NCI-H1417 treated with DMSO at 0.1 percent for 48 hours (cell line): ENCODE data around the gene RSPRY1.

Experiments used
- DNase-seq: peaks from one replicate; lab custom pipeline; 2025; lab: John Stamatoyannopoulos, UW

The RSPRY1 gene

DNA sequence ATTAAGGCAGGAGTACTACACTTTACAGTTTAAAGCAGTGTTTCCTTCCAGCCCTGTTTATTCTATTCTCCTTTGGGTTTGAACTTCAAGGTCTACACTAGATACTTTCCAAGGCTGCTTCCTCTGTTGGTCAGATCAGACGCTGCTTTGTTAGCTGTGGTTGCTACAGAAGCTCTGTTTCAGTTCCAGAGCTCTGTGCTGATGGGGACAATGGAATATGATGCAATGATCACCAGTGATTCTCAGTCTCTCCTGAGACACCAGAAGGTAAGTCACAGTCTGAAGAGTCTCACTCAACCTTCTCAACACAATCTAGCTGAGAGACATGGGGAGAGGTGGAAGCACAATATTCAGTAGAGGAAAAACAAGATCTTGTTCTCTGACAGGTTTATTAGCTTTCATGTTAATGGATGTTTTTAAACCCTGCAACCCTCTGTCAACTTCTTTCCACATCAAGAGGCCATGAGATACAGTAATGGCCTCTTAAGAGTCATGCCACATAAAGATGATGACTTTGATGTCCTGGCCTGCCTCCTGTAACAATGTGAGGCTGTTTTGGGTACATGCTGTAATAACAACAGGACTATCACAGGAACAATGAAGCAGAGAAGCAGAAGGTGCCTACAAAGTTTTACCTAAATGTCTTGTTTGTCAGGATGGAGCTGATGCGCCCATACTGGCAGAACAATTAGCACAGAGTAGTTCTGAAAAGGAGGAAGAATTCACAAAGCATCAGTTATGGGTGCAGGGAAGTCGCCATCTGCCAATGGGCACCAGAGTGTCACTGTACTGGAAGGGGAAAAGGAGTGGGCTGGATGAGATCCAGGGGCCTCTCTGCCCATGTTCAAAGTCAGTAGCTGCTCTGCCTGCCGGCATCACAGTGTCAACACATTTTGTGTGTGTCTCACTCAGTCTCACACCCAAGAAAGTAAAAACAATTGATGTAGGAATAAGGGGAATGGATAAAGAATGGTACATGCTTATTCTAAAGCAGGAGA, 33.7 kb upstream of the RSPRY1 start:
- DNase-seq = no peak

DNA sequence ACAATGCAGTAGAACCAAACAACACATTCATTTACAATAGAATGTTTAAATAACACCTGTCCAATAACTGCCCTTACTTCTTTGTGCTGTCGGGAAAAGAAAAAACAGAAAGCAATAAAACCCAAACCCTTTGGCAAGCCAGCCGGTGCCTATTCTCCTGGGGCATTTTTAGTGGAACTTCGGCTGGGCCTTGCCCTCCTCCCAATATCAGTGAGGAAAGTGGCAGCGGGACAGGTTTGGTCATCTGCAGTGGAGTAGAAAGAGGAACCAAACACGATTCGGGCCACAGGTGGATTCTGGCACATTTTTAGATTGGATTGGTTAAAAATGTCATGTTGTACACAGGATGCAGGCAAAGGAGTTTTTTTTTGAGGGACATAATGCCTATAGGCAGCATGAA, 32.3 kb upstream of the RSPRY1 start:
- no peak for DNase-seq

DNA sequence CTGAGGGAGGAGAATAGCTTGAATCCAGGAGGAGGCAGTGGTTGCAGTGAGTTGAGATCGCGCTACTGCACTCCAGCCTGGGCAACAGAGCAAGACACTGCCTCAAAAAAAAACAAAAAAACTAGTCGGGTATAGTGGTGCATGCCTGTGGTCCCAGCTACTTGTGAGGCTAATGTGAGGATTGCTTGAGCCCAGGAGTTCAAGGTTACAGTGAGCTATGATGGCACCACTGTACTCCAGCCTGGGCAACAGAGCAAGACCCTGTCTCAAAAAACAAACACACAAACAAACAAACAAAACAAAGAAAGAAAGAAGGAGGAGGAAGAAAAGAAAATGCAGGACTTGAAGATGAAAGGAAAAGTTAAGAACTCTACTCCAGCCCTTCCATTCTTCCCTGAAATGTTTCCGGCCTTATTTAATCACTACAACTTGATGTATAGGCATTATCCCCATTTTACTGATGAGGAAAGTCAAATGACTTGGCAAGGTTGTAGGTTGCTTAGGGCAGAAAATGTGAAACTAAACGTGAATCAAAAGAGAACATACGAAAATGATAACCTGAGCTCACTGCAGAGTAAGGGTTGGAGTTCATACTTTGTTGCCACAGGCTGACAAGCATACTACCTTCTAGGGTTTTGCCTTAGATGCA, 30.3 kb upstream of the RSPRY1 start:
- DNase-seq = no peak

DNA sequence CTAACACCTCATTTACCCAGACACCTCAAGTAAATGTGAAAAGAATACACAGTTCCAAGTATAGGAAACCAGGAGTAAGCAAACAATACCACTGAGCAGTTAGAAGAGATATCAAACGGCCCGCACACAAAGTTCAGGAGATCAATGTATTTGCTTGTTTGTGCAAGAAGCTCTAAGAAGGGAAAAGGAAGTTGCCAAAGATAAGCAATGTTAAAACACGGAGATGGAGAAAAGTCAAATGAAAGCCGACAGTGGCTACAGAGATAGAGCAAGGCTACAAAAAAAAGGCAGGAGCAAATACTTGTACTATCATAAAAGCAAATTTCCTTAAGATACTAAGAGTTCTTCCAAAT, 29.8 kb upstream of the RSPRY1 start:
- DNase-seq = no peak

DNA sequence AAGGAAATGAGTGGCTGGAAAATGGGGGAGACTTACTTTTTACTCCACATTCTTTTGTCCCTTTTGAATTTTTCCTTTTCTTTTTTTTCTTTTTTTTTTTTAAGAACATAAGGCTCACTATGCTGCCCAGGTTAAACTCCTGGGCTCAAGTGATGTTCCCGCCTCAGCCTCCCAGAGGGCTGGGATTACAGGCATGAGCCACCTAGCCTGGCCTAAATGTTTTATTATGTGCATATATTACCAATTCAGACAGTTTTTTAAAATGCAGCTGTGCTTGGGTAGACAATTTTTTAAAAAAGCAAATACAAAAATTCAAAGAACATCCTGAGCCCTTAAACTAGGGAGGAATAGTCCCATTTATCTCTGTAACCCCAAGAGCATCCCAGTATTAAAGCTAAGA, 28.6 kb upstream of the RSPRY1 start:
- DNase-seq = no peak

DNA sequence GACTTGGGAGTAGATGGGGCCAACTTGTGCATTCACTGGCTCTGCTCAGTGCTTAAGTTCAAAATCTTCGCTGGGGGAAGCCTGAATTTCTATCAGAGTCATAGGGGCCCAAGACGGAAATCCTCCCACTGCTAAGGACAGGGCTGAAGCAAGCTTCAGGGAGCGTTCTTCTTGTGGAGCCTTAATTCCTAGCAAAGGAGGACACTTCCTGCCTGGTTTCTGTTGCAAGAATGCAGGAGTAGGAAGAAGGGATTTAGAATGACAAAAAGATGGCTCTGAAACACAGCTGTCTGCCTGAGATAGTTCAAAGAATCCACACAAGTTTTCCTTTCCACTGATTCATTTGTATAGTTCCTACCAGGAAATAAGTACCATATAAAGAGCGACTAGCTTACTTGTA, 26.7 kb upstream of the RSPRY1 start:
- DNase-seq = no peak

DNA sequence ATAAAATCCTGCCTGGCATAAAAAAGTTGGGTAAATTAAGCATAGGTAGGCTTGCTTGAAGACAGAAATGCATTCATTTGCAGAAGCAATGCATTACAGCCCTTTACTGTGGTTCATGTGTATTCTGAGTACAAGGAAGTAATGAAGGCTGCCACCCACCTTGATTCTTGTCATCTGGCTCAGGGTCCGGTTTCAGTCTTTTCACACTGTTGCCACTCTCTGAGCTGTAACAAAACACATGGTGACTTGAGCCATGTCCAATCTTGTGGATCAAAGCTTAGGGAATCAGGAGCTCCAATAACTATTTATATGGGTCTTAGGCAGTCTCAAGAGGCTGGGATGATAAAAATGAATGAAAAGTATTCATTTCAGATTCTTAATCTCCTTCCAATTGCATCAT, 22.3 kb upstream of the RSPRY1 start:
- DNase-seq = no peak

DNA sequence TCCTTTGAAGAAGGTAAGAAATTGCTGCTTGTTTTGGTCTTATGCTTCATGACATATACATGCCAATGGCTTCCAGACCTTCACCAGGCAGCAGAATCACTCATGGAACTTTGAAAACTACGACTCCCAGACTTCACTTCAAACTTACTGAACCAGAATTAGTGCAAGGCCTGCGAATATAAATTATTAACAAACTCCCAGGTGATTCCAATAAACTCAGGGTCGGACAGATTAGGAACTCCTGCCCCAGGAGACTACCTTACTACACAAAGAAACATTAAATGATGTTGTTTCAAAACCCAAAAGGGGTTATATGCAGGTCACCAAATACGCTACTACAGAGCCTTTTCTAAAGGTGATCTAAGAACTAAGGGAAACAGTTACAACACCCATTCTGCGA, 20.6 kb upstream of the RSPRY1 start:
- no peak for DNase-seq

DNA sequence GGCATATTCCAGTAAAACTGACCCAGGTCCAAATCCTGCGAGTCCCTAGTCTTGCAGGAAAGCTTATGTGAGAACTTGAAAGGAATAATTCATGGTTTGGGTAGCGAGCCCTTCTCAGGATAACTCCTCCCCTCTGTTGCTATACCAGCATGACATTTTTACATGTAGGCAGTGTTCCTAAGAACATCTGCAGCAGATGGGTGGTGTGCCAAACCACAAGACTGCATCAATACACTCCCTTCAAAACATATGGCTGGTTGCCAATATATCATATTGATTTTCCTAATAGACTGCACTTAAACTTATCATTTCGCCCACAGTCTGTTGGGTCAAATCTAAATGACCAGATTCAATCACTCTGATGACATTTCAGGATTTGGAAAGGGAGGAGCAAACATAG, 20.2 kb upstream of the RSPRY1 start:
- no peak for DNase-seq

DNA sequence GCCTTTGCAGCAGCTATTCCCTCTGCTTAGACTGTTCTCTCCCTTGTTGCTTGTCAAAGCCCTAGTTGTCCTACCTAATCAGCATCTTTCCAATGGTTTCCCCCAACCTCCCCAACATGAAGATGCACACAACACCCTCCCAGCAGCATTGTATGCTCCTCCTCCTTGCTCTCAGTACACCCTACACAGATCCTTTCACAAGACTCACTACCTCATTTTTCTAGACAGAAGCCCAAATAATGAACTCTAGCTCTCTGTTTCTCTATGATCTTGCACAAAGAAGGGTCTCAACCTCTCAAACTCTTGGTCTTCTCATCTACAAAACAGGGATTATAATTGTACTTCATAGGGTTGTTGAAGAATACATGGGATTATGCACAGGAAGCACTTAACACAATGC, 19.7 kb upstream of the RSPRY1 start:
- DNase-seq = no peak

DNA sequence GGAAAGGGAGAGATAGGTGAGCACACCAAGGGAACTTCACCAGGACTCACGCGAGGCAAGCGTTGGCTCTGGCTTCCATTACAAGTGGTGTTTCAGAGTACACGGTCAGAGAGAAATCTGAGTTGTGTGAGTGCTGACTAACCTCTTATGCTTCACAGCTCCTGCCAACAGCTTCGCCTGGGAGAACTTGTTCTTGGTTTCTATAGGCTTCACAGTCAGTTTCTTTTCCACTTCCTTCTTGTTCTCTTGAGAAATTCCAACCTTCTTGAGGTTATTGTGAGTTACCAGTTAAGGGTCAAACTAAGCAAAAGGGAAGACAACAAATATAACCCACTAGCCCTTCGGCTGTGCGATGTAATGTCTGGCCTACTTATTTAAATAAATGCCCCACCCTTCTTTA, 19.2 kb upstream of the RSPRY1 start:
- no peak for DNase-seq

DNA sequence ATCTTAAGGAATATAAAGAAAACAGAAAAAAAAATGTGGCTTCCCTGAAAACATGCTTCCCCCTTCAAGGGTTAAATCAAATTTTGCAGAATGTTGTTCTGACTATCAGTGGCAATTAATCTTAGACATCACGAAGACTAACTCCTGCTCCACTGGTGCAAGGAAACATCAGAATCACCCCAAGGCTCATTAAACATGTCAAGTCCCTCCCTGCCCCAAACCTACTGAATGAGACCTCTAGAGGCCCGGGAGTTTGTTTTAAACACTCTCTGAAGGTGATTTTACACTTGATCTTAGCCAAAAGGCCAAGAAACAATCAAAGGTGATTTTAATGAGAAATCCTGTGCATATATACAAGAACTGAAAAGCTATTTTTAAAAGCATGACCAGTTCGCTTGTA, 18.6 kb upstream of the RSPRY1 start:
- no peak for DNase-seq

DNA sequence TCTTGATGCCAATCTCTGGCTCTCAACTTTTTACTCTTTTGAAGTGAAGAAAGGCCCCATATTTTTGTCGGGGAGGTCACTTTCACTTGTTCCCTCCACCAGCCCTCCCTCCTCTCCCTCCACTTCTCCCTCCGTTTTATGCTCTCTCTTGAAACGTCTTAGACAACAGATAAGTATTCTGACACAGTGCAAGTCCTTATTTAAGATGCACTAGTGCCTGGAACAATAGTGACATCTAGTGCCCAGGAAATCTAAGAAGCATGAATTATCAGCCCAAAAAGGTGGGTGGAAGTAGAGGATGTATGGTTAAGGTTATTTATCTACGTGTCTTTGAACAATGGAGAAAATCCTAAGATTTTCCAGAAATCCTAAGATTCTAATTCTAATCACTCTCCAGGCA, 18.2 kb upstream of the RSPRY1 start:
- DNase-seq = no peak

DNA sequence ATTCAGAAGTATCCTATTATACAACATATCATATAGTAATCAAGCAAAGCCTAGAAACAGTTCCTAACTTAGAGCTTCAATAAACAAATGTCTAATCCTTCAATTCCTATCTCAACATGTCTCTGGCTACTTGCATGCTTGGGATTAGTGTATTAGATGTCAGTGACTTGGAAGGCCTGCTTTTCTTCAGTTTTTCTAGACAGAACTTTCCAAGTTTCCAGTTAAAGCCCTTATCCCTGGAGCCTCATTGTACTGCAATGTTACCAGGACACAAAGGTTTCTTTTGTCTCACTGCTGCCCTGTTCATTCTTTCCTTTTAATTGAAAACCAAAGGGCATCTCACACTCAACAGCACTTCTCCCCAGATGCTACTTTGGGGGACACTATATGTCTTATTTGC, 16.8 kb upstream of the RSPRY1 start:
- no peak for DNase-seq

DNA sequence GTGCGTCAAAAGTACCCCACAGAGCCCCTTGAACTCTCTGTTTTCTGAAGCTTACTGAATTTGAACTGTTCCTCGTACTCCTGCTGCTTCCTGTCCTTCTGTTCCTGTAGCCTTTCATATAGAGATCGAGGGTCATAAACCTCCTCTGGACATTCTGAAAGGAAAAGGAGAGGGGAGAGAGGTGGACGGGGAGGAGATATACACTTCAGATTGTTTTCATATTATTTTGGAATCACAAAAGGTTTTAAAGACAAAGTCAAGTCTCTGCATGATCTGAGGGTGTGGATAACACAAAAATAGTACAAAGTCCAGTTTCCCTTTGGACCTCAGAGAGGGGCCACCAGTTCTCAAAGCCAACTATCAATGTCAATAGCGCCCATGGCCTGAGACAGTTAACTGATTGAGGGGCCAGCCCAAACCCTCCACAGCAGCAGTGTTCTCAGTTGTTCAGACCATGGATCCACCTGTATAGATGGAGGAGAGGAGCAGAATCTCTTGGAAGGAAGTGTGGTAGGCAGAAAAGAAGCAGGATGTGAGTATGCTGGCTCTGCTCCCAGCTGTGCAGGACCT, 13.3 kb upstream of the RSPRY1 start:
- DNase-seq = no peak

DNA sequence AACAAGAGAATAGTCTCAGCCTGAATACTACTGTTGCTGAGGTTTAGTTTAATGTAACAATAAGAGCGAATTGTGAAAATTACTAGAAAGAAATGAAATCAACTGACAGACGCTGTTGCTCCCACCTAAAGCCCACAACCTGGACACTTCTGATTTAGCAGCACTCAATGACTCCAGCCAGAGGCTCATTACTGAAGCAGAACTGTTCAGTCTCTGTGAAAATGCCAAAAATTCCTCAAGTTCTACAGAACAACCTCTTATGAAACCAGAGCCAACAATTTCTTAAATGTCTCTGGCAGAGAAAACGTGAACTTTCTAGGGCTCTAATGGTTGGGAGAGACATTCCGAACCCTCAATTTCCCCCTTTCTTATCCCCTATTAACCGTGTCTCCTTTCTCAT, 10.2 kb upstream of the RSPRY1 start:
- no peak for DNase-seq

DNA sequence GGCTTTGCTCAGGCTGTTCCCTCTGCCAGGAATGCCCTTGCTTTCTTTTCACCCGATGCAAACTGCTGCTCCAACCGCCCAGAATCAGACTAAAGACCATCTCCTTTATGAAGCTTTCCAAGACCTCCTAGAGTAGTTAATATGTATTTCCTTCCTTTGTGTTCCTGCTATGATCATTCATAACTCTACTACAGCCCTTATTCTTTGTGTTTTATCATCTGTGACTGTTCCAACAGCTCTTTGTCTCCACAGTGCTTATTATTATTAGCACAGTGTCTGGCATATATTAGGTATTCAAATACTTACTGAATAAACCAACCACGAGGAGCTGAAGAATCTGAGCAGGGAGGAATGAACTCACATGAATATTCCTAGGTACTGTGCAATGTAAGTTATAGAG, 7.9 kb upstream of the RSPRY1 start:
- DNase-seq = no peak

DNA sequence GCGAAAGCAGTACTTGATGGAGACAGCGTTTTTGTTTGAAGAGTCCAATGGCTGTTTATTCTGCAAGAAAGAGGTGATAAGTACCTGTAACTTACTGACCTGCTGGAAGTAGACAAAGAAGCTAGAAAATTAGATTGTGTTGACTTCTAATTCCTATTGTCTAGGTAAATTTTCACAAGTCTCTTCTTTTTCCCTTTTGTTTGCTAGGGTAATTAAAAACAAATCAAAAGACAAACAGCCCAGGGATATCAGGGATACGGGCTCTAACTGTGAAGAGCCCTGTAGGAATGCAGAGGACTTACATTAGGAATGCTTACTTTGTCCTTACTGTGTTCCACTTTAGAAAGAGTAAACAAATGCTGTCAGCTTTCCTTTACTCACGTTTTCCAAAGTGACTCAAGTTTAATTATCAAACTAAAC, 7.3 kb upstream of the RSPRY1 start:
- DNase-seq = no peak

DNA sequence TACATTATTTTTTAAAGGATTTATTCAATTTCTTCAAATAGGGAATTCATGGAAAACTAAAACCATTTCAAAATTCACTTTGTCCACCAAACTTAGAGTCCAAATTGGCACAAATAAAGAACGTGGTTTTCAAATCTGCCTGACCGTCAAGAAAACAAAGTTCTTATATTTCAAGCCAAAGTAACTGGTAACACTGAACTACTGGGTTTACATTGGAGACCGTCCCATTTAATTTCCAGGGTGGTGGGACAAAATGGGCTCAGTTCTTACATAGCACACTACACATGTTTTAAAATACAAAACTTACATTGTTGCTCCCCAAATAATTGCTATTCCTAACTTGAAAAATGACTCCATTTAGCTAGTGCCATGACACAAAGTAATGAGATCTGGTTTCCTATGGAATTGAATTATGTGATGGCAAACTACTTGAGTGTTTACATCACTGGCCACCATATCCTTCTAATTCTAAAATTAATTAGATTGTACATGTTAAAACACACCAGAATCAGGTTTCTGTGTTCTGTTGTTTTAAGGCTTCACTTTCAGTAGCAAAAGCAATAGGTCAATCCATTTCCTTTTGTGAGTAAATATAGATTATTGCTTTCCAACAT, 6.8 kb upstream of the RSPRY1 start:
- no peak for DNase-seq

DNA sequence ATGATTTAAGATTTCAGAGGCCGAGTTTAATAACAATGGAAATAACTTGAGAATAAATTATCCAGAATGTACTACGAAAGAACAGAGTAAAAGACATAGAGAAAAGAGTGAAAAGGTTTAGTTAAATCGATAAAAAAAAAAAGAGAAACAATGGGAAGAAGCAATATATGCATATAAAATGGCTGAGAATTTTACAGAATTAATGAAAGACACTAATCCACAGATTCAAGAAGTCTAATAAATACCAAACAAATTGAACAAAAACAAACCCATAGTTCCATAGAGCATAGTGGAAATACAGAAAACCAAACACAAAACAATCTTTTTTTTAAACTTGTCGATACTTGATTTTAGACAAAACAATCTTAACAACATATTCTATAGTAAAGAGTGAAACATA, 2.0 kb upstream of the RSPRY1 start:
- no peak for DNase-seq

DNA sequence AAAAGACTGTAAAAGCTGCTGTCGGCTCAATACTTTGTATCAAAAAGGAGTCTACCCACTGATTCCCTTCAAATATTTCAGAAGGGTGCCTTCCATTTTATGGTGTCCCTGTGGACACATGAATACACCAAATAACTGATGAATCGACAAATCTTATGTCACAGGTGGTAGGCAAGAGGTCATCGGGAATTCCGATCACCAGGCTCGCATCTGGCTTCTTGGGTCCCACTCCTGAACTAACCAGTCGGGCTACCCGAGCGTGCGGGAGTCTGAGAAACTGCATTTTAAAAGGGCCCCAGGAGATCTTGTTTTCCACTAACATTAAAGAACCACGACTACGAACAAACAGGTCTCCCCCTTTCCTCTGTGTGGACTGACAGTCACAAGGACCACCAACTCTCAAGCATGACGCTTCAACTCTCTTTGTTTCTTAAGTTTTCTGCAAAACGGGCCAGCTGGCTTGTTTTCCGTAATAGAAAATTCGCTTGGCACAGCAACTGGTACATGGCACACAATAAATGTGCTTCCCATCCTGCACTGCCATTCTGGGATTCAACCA, 1.2 kb upstream of the RSPRY1 start:
- DNase-seq = no peak

DNA sequence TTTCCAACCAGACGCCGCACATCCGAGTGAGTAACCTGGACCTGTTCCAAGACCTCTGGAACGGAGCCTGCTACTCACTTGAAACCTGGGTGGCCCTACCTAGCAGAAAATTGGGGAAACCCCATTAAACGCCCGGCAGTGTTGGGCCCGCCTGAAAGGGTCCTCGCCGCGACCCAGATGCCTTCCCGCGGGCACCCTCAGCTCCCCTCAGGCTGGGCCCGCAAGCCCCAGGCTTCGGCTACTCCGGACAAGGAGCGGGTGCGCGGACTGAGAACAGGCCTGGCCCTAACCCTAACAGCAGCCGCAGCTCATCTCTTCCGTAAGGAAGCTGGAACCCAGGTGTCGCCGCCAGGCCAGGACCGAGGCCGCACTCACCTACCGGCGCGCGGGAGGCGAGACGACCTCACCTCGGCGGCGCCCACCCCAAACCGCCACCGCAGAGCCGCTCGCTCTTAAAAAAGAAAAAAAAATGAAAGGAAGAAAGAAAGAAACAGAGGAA, 634 bp upstream of the RSPRY1 start:
- no peak for DNase-seq
